Erythroblast (primary cell): ENCODE measurements around the gene PRICKLE1.

Source experiments
- DNase-seq, 2 experiments: peaks; one replicate each; lab custom pipeline; 2025; lab: John Stamatoyannopoulos, UW
- GATA1 ChIP-seq: IDR thresholded peaks from 2 replicates; pipeline ENCODE4 v1.6.1; 2011; ENCODE audit warnings: low read depth, mild to moderate bottlenecking, control low read depth, low read length, moderate library complexity
- POLR2A ChIP-seq: IDR thresholded peaks from 2 replicates; pipeline ENCODE4 v1.6.1; 2011; ENCODE audit warnings: mild to moderate bottlenecking, low read length

PRICKLE1 gene

DNA sequence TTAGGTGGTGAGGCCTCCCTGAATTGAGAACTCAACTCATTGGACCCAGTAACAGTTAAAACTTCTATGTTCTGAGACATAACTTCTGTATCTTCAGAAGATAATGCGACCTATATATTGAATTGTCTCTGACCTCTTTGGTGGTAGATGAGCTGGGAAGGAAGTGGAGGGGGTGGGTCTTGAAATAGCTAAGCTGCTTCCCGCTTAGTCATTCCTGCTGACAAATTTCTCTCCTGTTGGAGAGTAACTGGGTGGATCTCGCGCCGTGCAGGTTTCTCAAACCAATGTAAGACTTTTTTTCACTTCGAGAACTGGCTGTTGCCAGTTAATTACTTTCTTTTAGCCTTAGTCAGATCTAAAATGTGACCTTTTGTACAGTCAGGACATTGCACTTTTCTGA, 162.8 kb downstream of the PRICKLE1 start:
- TF ChIP-seq POLR2A (no peak), GATA1 (no peak)
- DNase-seq: peak; percentile 37 to 71

DNA sequence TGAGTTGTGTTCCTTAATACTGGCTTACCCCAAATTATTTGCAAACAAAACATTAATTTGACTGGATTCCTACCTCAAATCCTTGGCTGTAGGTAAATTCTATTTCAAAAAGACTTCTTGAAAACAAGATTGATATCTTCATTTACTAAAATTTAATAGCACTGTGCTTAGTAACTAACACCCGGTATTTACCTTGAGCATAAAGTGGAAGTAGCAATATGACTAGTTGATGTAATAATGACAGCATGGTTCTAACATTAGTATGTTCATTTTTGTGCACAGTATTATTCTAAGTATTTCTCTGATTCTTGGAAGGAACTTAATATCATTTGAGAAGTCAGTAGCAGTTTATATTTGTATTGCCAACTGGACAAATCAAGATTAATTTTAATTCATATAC, 166.8 kb downstream of the PRICKLE1 start:
- TF ChIP-seq POLR2A (no peak), GATA1 (no peak)

DNA sequence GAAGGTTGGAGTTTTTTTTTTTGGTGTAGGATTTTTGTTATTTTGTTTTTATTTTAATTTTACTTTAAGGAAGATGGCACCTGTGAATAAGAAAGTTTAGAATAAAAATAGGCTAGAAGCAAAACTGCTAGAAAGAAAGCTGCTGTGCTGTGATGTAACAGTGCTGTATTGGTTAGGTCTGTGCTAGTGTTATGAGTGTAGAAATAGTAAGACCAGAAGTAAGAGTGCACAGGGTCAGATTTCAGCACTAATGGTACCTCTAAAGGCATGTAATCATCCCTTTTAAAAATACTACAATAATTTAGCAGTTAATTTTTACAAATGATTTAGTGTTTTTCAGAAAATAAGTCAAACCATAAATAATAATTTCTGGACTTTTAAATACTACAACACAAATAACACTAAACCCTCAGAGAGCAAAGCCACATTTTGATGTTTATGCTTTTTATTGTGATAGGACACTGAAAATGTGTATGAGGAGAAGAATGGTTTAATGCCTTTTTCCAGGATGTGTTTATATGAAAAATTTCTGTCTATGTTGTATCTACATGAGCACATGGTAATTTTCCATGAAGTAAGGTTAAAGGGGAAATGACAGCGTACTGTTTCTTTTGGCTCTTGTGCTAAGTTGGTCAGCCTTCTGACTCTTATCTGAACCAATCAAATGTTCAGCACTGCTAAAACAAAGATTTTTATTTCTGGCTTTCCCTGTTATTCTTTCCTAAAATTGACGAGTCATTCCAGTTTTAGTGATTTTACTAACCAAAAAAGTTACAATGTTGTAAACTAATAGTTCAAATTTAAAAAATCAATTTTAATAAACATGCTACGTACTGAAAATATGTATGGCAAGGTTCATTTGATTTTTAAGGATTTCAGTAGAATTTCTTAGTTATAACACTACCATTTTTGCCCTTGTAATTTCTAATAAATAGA, 167.4 kb downstream of the PRICKLE1 start:
- peak in 1 of 2 experiments; percentile 5 for DNase-seq
- no peak for TF ChIP-seq POLR2A
- no peak for TF ChIP-seq GATA1

More for the DNA sequence above, 166.8 kb downstream of the PRICKLE1 start:
- DNase-seq: no peak

DNA sequence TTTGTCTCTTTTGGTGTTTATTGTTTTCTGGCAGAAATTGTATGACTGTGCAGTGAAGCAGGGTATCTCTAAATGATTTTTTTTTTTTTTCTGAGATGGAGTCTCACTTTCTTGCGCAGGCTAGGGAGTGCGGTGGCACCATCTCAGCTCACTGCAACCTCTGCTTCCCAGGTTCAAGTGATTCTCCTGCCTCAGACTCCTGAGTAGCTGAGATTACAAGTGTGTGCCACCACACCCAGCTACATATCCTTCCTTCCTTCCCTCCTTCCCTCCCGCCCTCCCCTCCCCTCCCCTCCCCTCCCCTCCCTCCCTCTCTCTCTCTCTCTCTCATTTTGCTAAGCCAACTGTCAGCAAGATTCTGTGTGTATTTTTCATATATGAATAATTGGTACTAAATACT, 169.2 kb downstream of the PRICKLE1 start:
- peak; percentile 9 for DNase-seq
- TF ChIP-seq POLR2A (no peak), GATA1 (no peak)

DNA sequence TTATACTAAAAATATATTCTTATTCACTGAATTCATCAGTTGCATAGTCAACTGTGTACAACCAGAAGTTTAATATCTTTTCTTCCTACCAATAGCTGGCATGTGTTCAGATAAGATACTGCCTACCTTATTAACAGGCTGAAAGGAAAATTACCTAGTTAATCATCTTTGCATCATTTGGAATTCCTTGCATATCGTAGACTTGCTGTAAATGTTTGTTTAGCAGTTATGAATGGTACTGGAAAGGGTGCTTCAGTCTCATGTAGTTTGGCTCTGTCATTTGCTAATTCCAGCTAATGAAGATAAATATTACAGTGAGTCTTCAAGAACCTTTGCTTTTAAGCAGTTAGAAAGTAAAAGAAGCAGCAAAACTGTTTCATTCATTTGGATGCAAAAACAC, 179.2 kb downstream of the PRICKLE1 start:
- peak in 1 of 2 experiments; percentile 8 for DNase-seq
- TF ChIP-seq GATA1 (no peak), POLR2A (no peak)

DNA sequence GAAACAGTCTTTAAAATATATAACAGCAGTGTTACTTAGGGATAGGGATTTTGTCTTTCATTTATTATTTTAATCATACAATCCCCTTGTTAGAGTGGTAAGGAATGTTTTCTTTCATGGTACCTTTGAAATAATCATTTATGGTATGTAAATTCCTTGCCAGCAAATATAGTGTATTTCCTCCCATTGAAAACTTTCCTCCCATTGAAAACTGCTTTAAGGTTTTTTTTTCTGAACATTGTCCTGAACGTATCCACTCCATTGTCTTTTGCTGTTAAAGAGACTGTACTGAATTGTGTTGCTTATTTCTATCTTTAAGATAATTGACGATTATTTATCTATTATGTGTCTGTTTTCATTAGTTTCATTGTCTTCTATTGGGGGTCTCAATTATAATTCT, 180.1 kb downstream of the PRICKLE1 start:
- TF ChIP-seq POLR2A (no peak), GATA1 (no peak)
- no peak for DNase-seq

DNA sequence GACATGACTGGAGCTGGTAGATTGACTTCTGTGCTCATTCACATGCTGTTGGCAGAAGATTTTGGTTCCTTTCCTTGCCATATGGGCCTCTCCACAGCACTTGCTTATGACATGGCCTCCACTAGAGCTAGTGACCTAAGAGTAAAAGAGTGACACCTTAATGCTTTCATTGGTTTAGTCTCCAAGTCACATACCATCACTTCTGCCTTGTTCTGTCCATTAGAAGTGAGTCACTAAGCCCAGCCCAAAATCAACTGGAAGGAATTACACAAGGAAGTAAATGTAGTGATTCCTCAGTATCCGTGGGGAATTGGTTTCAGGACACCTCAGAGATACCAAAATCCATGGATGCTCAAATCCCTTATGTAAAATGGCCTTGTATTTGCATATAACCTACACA, 182.2 kb downstream of the PRICKLE1 start:
- TF ChIP-seq GATA1 (no peak), POLR2A (no peak)

More for the DNA sequence above, 182.2 kb downstream of the PRICKLE1 start:
- DNase-seq: peak in 1 of 2 experiments; percentile 10
